Stimulated activated naive B cell treated with anti-CD40 and anti-IgM and Interleukin-4, amounts not matched to agents 10 μg/mL and 1 μg/mL and 100 μg/mL, for 72 hours (primary cell): ENCODE measurements around the gene GTF2A1.

Experiments used
- ATAC-seq, 2 donors: fragments of 150-1000 bp; cut with Tn5 transposase; replicated peaks; 2 replicates each; pipeline ENCODE4 v1.10.0; 2021; ENCODE audit warnings: moderate library complexity in 1 of 2
- DNase-seq: peaks from one replicate; pipeline ENCODE4 v3.0.0; 2021
- H3K27ac Mint-ChIP-seq: one replicate; pipeline ENCODE4 v1.8.0; 2022; ENCODE audit warnings: mild to moderate bottlenecking, mixed read lengths
- H3K27me3 Mint-ChIP-seq, 2 donors: one replicate each; pipeline ENCODE4 v1.8.0; 2022; ENCODE audit warnings: mixed read lengths in 2 of 2
- H3K36me3 Mint-ChIP-seq, 2 donors: one replicate each; pipeline ENCODE4 v1.8.0; 2022; ENCODE audit warnings: mixed read lengths in 2 of 2, mild to moderate bottlenecking in 1 of 2
- H3K4me1 Mint-ChIP-seq, 2 donors: one replicate each; pipeline ENCODE4 v1.8.0; 2022; ENCODE audit warnings: mixed read lengths in 2 of 2, mild to moderate bottlenecking in 1 of 2
- H3K4me3 Mint-ChIP-seq, 2 donors: one replicate each; pipeline ENCODE4 v1.8.0; 2022; ENCODE audit warnings: mild to moderate bottlenecking in 2 of 2, mixed read lengths in 2 of 2, moderate library complexity in 1 of 2
- H3K9me3 Mint-ChIP-seq, 2 donors: one replicate each; pipeline ENCODE4 v1.8.0; 2022; ENCODE audit warnings: mixed read lengths in 2 of 2, mild to moderate bottlenecking in 1 of 2

GTF2A1 gene

DNA sequence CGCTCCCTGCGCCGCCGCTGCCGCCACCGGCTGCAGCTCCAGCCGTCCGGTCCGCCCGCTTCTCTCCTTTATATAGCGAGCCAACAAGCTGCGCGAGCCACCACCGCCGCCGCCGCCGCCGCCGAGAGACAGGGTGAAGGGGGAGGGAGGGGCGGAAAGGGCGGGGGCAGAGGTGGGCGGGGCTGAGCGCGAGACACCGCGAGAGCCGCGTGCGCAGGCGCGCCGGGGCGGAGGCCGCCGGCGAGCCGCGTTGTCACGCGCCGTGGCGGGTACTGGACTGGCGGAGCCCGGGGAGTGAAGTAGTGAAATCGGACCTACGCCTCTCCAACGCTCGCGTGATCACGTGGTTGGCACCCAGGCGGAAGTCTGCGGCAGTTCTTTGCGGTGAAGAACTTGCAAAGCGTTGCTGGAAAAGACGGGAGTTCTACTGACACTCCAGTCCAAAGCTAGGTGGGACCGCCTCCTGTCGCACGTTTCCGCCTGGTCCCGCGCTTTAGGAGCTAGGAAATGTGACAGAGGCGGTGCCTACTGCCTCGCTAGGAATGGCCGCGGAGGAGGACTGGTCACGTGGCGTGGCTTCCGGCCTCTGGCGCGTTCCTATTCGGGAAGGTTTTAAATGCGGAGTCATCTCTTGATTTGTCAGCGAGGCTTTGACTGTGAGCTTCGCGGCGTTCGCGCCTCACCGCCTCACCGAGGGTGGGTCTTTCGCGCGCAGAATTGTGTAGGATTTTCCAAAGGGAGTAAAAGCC is at the start of gene GTF2A1:
Gene GTF2A1 (minus strand): TSS at position 130 of the 749 bp plus-strand sequence. CDS start 441 bp downstream, outside the sequence.
- Mint-ChIP-seq H3K4me3 (peak within 1 kb of the TSS; percentile 95 to 99), H3K4me1 (peaks cover 12 to 31% of the 10 kb centered on the region in 2 donors), H3K36me3 (peaks cover 9 to 27% of the 10 kb centered on the region in 2 donors), H3K27ac (peak within 1 kb of the TSS; percentile 100), H3K9me3 (peaks cover 0 to 1% of the 10 kb centered on the region in 2 donors), H3K27me3 (no peaks in the 10 kb centered on the region)
- ATAC-seq (peak; percentile 78 to 84), DNase-seq (peak; percentile 96)

GRCh38 chr14:81269979-81270375 is 49.2 kb upstream of the GTF2A1 start:
- H3K4me1 Mint-ChIP-seq = peaks cover 0 to 1% of the 10 kb centered on the region in 2 donors
- peaks cover 30 to 32% of the 10 kb centered on the region in 2 donors for H3K27me3 Mint-ChIP-seq
- no peak overlapping the region for H3K27ac Mint-ChIP-seq

GRCh38 chr14:81269100-81269978 is 48.6 kb upstream of the GTF2A1 start:
- Mint-ChIP-seq H3K27me3 (peaks cover 27 to 30% of the 10 kb centered on the region in 2 donors), H3K4me3 (no peak overlapping the region), H3K4me1 (peaks cover 0 to 1% of the 10 kb centered on the region in 2 donors), H3K9me3 (no peaks in the 10 kb centered on the region), H3K27ac (no peak overlapping the region), H3K36me3 (no peaks in the 10 kb centered on the region)
- DNase-seq (peak; percentile 16), ATAC-seq (peak; percentile 76 to 88)

More at GRCh38 chr14:81269979-81270375, 49.2 kb upstream of the GTF2A1 start:
- Mint-ChIP-seq H3K9me3 (no peaks in the 10 kb centered on the region), H3K36me3 (no peaks in the 10 kb centered on the region), H3K4me3 (no peak overlapping the region)
- ATAC-seq (no peak), DNase-seq (no peak)

DNA sequence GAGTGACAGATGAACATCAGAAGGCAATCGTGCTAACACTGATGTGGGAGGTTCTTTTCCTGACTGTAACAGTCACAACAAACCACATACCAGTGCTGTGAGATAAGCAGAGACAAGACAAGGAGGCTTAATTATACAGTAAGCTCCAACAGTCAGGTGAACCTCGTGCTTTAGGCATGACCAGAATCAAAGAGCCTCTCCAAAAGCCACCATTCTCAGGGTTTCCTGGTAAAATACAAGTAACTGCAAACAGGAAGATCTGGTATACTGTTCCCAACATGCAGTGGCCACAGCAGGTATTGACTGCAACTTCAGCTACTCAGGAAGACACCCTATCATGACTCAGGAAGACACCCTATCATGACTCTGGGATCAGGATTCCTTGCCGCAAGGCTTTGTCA is 47.3 kb upstream of the GTF2A1 start:
- Mint-ChIP-seq H3K27ac (no peak overlapping the region), H3K9me3 (no peaks in the 10 kb centered on the region), H3K4me3 (no peak overlapping the region), H3K4me1 (peaks cover 0 to 1% of the 10 kb centered on the region in 2 donors), H3K27me3 (peaks cover 18 to 27% of the 10 kb centered on the region in 2 donors), H3K36me3 (no peaks in the 10 kb centered on the region)
- peak in 1 of 2 donors; percentile 50 for ATAC-seq
- no peak for DNase-seq

- H3K9me3 Mint-ChIP-seq = no peaks in the 10 kb centered on the region
- no peak overlapping the region for H3K4me3 Mint-ChIP-seq
- no peaks in the 10 kb centered on the region for H3K36me3 Mint-ChIP-seq
- no peak for DNase-seq
- no peak overlapping the region for H3K27ac Mint-ChIP-seq
- H3K27me3 Mint-ChIP-seq = peaks cover 20 to 29% of the 10 kb centered on the region in 2 donors
- no peak for ATAC-seq
- H3K4me1 Mint-ChIP-seq = peaks cover 0 to 1% of the 10 kb centered on the region in 2 donors
These were observed 44.9 kb upstream of the GTF2A1 start for GRCh38 chr14:81265636-81266169.

DNA sequence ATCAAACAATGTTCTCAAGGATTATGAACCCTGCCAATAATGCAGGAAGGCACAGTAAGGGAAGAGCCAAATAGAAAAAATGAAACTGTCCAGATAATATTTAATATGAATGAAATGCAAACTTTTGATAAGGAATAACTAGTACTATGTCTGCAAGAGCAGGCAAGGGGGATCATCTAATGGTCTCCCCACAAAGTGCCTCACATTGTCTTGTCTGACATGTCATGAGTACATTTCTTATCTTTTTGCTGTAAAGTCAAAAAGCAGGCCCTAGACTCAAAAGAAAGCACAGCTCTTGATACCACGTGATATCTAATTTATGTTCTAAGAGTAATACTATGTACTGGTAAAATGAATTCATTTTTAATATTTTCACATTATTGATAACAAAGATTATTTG is 43.9 kb upstream of the GTF2A1 start:
- Mint-ChIP-seq H3K36me3 (no peaks in the 10 kb centered on the region), H3K27me3 (peaks cover 20 to 30% of the 10 kb centered on the region in 2 donors), H3K9me3 (no peaks in the 10 kb centered on the region), H3K4me1 (peaks cover 0 to 1% of the 10 kb centered on the region in 2 donors), H3K4me3 (no peak overlapping the region), H3K27ac (no peak overlapping the region)
- DNase-seq (no peak), ATAC-seq (no peak)

- H3K4me1 Mint-ChIP-seq = no peaks in the 10 kb centered on the region
- H3K4me3 Mint-ChIP-seq = no peak overlapping the region
- no peaks in the 10 kb centered on the region for H3K36me3 Mint-ChIP-seq
- no peak overlapping the region for H3K27ac Mint-ChIP-seq
- DNase-seq (no peak), ATAC-seq (no peak)
- H3K27me3 Mint-ChIP-seq = peaks cover 20 to 29% of the 10 kb centered on the region in 2 donors
- no peaks in the 10 kb centered on the region for H3K9me3 Mint-ChIP-seq
These were observed 43.1 kb upstream of the GTF2A1 start for GRCh38 chr14:81263777-81264410.

DNA sequence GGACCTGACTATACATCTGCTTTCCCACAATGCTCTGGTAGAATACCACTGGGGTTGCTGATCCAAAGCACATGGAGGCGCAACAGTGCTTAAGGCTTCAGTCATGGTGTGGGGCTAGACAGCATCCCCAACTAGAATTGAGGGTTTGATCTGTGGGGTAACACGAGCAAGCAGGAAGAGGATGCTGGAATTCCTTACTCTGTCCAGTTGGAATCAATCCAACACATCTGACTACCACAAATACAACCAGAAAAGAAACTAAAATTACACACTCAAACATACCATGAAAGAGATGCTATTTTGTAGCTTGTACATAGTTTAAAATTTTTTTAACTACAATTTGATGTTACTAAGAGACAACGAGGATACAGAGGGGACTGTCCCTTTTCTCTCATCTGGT is 40.4 kb upstream of the GTF2A1 start:
- no peak overlapping the region for H3K27ac Mint-ChIP-seq
- peaks cover 6 to 12% of the 10 kb centered on the region in 2 donors for H3K4me1 Mint-ChIP-seq
- ATAC-seq (no peak), DNase-seq (no peak)
- H3K4me3 Mint-ChIP-seq = no peak overlapping the region
- H3K9me3 Mint-ChIP-seq = peaks cover 0 to 5% of the 10 kb centered on the region in 2 donors
- no peaks in the 10 kb centered on the region for H3K36me3 Mint-ChIP-seq
- H3K27me3 Mint-ChIP-seq = peaks cover 4 to 16% of the 10 kb centered on the region in 2 donors

GRCh38 chr14:81260732-81261131 is 40.0 kb upstream of the GTF2A1 start:
- H3K36me3 Mint-ChIP-seq = no peaks in the 10 kb centered on the region
- peaks cover 4 to 16% of the 10 kb centered on the region in 2 donors for H3K27me3 Mint-ChIP-seq
- DNase-seq (no peak), ATAC-seq (no peak)
- H3K27ac Mint-ChIP-seq = no peak overlapping the region
- H3K4me3 Mint-ChIP-seq = no peak overlapping the region
- peaks cover 2 to 8% of the 10 kb centered on the region in 2 donors for H3K9me3 Mint-ChIP-seq
- peaks cover 9 to 16% of the 10 kb centered on the region in 2 donors for H3K4me1 Mint-ChIP-seq

DNA sequence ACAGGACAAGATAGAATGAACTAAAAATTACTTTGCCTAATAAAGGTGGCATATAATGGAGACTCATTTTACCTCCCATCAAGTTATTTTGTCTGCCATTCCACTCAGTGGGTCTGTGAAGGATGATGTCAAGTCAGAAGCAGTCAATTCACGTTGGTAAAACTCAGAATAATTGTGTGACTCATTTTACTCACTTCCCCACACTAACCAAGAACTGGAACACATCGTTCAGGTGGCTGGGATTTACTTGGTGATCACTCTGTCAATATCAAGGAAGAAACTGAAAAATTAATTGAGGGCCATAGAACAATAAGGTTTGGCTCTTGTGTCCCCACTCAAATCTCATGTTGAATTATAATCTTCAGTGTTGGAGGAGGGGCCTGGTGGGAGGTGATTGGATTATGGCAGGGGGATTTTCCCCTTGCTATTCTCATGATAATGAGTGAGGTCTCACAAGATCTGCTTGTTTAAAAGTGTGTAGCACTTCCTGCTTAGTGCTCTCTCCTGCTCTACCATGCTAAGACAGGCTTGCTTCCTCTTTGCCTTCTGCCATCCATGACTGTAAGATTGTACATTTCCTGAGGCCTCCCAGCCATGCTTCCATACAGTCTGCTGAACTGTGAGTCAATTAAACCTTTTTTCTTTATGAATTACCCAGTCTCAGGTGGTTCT is 35.7 kb upstream of the GTF2A1 start:
- ATAC-seq = peak; percentile 92 to 94
- Mint-ChIP-seq H3K36me3 (peaks cover 0 to 1% of the 10 kb centered on the region in 2 donors), H3K27me3 (peaks cover 4 to 12% of the 10 kb centered on the region in 2 donors), H3K9me3 (peaks cover 3 to 9% of the 10 kb centered on the region in 2 donors), H3K4me3 (peak overlapping the region; percentile 22 to 63), H3K27ac (peak overlapping the region; percentile 92), H3K4me1 (peaks cover 13 to 25% of the 10 kb centered on the region in 2 donors)
- peak; percentile 48 for DNase-seq

DNA sequence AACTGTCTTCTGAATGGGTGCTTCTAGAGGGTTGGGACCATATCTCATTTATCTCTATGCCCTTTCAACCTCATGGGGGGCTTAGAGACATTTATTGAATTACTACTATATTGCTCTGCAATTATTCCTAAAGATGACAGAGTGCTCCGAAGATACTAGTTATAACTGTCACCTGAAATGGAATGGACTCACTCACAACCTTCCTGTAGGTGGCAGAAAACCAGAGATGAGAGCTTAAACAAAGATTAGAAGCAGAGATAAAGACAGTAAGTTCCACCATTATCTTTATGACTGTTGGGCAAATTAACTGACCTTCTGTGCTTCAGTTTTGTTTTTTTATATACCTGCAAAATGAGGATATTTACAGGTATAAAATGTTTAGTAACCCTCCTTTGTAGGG is 31.5 kb upstream of the GTF2A1 start:
- no peak for ATAC-seq
- H3K9me3 Mint-ChIP-seq = peaks cover 3 to 9% of the 10 kb centered on the region in 2 donors
- no peak overlapping the region for H3K27ac Mint-ChIP-seq
- H3K27me3 Mint-ChIP-seq = no peaks in the 10 kb centered on the region
- no peak overlapping the region for H3K4me3 Mint-ChIP-seq
- H3K36me3 Mint-ChIP-seq = peaks cover 0 to 3% of the 10 kb centered on the region in 2 donors
- peaks cover 13 to 24% of the 10 kb centered on the region in 2 donors for H3K4me1 Mint-ChIP-seq
- DNase-seq = no peak

DNA sequence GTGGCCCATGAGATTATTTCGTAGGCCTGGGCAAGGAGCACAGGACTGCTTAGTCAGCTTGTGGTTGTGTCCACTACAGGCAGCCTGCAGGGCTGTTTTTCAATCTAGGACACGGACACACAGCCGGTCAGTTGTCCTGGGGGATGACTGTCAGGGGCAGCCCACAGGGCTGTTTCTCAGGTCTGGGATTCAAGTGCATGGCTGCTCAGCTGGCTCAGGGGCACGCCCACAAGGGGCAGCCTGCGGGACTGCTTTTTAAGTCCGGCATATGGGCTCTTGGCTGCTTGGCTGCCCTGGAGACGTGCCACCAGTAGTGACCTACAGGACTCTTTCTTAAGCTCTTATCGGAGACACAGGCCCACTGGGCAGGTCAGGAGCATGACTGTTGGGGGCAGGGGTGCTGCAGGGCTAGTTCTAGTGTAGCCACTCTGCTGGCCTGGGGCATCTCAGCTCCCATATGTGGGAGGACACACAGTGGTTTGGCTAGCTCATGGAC is 26.6 kb upstream of the GTF2A1 start:
- ATAC-seq (no peak), DNase-seq (no peak)
- peaks cover 0 to 16% of the 10 kb centered on the region in 2 donors for H3K36me3 Mint-ChIP-seq
- no peak overlapping the region for H3K27ac Mint-ChIP-seq
- H3K27me3 Mint-ChIP-seq = peaks cover 10 to 12% of the 10 kb centered on the region in 2 donors
- no peak overlapping the region for H3K4me3 Mint-ChIP-seq
- no peaks in the 10 kb centered on the region for H3K4me1 Mint-ChIP-seq
- peaks cover 7 to 9% of the 10 kb centered on the region in 2 donors for H3K9me3 Mint-ChIP-seq
